Stimulated activated CD8-positive, alpha-beta memory T cell treated with anti-CD3 and anti-CD28 coated beads, Interleukin-7, amount 100 ng/mL, for 24 hours (primary cell): ENCODE data around the gene IFRD2.
A peak's percentile ranks its signal among the peaks of the same experiment; 100 is the strongest.
"Not testable (repeated sequence)": the region's sequence is repeated elsewhere in the genome, so short reads cannot be mapped to it uniquely, and the experiment has no call there.

Experiments used
- DNase-seq: peaks from one replicate; pipeline ENCODE4 v3.0.0-alpha.2; 2020; ENCODE audit warnings: low read depth

The IFRD2 gene

DNA sequence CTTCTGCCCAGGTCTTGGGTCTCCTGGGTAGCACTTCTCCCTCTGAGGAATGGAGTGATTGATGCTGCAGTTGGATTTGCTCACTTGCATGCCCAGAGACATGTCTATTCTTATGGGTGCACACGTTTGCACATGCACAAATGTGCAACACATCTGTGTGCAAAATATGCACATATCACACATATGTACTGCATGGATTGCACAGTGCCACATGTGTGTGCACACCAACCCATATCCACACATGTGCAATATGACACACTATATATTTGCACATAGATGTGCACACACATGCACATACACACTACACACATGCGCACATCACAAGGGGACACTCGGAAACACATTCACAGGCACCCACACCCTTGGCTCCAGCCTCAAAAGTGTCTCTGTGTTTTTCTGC, 24.0 kb downstream of the IFRD2 start:
- no peak for DNase-seq

DNA sequence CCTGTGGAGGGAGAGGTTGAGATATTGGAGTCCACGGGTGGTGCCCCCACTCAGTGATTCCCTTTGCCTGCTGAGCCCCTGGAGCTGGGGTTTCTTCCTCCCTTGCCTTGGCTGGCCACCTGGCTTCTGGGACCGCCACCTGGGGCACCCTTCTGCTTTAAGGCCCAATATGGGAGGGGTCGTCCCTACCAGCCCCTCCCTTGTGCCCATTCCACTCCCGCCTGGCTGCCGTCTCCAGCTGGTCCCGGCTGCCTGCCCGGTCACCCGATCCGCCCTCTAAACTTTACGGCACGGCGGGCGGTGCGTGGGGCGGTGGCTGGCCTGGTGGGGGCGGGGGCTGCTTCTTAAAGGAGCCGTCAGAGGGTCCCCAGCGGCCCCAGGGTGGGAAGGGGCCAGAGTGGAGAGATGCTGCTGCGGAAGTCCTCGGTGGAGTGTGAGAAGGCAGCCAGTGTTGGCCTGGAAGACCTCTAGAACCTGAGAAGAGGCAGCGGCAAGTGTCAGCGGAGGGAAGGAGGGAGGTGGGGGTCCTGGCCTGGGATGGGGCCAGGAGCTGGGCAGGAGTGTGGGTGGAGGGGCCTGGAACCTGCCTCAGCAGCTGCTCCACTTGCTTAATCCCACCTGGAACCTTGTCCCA, 24.8 kb downstream of the IFRD2 start:
- no peak for DNase-seq

DNA sequence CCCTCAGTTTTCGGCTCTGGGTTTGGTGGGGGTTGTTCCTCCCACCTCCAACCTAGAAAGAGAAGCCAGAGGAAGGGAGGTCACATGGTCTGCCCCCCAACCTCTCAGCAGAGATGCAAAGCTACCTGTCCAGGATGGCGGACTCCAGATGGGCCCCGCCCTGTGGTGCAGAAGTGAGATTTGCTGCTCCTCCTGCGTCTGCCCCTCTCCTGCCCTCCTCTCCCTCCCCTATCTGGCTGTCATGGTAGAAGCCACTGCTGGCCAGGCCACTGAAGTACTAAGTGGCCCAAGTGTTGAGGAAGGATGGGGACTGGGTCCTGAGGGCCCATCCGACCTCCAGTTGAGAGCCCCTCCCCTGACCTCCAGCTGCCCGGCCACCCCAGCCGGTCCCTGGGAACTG, 25.4 kb downstream of the IFRD2 start:
- no peak for DNase-seq

DNA sequence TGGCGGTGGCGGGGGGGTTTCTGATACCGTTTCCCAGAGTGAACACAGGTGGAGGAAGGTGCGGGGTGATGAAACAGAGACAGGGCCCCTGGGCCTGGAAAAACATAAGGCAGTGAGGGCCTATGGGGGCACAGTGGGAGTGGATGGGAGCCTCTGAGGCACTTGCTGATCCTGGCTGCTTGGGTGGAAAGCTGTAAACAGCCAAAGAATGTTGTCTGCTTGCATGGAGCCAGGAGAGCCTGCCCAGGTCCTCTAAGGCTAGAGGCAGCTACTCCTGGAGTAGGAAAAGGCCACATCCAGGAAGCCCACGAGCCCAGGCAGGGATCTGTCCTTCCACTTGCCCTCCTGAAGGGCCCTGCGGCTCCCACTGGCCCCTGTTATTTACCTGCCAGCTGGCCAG, 26.2 kb downstream of the IFRD2 start:
- no peak for DNase-seq

DNA sequence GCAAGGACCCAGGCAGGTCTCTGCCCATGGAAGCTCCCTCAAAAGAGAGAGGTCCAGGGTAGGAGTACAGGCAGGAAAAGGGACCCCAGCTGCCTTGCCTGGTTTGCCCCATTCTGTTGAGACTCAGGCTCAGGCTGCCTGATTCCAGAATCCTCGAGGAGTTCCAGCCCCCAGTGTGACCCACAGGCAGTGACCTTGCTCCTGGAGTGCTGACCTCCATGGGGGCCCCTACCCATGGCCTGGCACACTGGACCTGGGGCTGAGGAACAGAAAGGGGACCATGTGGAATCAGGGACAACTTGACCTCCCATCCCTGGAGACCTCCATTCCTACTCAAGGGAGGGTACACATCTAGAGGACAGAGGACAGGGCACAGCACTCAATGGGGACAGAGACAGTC, 26.7 kb downstream of the IFRD2 start:
- DNase-seq: no peak

DNA sequence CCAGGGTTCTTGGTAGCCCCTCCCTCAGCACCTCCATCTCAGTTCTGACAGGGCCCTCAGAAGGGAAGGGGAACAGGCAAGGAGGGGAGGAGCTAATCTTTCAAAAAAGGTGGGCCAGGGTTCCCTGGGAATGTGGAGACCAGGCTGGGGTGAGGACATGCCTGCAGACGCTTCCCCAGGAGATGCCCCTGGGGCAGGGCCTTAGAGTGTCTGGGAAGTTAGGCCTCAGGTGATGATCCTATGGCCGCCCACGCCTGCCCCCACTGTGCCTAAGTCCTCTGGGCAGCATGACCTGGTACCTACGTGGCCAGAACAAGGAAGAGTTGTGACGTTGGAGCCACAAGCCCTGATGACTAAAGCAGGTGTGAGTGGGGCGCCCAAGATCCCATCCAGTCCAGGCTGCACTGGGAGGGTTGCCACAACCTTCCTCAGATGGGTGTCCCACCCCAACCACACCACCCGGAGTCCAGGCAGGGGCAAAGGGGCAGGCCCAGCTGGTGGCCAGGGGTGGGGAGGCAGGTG, 27.2 kb downstream of the IFRD2 start:
- DNase-seq: no peak

DNA sequence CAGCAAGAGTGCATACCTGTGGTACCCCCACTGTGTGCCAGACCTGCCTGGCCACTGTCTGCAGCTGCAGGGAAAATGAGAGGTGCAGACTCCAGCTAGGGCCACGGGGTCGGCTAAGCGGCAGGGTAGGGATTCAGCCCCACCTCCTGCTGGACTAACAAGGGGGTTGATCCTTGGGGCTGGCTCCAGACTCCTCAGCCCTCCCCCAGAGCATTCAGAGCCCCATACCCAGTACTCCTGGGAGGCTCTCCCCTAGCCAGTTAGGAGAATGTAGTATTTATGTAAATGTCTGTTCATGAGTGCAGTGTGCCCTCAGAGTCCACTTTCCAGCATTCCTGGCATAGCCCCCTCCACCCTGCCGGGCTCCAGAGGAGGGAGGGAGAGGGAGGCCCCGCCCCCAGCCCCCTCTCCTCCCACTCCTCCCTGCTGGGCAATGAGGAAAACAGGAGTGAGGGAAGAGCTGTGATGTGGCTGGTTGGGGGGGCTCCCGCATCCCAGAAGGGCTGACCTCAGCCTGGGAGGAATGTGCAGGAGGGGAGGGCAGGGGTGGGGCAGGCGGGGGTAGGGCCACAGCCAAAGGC, 27.8 kb downstream of the IFRD2 start:
- no peak for DNase-seq

DNA sequence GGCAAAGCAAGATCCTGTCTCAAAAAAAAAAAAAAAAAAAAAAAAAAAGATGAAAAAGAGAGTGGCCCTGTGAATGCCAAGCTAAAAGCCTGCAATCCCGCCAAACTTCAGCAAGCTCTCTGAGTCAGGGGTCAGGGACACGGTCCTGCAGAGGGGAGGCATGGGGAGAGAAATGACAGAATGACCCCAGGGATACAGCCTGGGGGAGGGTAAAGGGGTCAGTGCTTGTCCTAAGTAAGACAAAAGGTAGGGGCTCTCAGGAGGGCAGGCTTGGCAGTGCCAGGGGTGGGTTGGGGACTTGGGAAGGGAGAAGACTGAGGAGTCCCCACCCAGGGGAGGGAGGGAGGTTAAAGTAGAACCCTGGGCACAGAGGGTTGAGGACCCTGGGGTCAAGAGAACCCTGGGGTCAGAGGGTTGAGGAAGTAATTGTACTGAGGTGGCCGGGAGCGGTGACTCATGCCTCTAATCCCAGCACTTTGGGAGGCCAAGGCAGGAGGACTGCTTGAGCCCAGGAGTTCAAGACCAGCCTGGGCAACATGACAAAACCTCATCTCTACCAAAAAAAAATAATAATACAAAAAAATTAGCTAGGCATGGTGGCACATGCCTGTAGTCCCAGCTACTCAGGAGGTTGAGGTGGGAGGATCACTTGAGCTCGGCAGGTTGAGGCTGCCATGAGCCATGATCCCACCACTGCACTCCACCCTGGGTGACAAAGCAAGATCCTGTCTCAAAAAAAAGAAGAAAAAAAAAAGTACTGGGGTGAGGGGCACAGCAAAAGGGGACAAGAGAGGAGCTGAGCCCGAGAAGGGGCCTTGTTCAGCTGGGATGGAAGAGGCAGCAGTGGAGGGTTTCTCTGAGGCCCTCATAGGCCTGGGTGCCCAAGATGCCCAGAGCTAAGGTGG, 28.5 kb downstream of the IFRD2 start:
- DNase-seq: no peak

DNA sequence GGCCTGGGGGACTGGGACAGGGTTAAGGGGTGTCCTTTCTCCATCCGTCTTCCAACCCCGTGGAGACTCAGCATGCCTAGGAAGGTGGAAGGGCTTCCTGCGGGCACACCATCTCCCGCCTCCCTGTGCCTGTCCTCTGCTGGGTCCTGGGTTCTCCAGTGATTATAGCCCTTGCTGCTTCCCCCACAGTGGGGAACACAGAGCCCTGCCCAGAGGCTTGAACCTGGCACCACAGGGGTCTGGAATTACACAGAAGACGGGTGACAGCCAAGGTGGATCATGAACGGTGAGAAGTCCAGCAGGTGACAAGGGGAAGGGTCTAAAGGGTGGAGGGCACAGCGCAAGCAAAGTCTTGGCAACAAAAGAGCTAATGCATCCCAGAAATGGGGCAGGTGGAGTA, 29.5 kb downstream of the IFRD2 start:
- DNase-seq: no peak

DNA sequence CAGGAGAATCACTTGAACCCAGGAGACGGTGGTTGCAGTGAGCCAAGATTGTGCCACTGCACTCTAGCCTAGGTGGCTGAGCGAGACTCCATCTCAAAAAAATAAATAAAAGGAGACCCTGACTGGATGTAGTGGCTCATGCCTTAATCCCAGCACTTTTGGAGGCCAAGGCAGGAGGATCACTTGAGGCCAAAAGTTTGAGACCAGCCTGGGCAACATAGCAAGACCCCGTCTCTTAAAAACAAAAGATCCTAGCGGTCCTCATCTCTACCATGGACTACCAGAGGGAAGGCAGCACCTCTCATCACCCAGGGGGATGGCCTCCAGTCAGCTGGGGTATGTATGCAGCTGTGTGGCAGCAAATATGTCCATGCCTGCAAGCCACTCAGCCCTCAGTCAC, 30.0 kb downstream of the IFRD2 start:
- not testable (repeated sequence) for DNase-seq

DNA sequence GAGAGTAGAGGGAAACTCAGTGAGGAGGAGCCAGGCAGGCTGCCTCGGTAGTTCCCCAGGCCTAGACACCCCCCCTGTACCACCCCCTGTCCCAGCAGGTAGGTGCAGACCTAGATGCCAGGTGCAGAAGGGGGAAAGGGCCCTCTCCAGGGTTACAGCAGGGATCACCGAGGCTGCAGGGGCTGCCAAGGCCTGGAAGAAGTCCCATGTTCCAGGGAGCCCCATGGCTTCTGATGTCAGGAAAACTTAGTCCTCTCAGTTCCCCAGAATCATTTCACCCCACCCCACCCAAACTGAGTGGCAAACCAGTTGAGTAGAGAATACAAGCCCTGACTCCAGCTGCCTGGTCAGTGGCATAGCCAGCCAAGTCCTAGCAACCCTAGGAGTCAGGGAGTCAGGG, 30.7 kb downstream of the IFRD2 start:
- DNase-seq: no peak

DNA sequence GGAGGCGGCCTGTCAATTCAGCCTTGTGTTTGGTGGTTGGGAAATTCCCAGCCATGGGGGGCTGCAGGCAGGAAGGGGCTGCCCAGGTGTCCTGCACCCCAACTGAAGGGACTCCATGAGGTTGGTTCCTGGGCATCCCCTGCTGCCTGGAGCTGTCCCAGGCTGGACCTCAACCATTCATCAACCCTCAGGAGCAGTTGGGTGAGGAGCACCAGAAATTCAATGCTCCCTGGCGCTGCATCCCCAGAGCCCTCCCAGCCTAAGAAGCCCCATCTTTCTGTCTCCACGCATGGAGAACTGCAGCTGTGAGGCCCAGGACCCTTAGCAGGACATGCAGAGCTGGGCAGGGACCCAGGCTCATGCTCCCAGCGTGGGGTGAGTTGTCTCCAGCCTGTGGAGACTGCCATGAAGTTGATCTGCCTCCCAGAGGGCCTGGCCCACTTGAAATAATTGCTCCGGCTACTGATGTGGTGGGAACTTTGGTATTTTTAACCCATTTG, 31.2 kb downstream of the IFRD2 start:
- DNase-seq: no peak

DNA sequence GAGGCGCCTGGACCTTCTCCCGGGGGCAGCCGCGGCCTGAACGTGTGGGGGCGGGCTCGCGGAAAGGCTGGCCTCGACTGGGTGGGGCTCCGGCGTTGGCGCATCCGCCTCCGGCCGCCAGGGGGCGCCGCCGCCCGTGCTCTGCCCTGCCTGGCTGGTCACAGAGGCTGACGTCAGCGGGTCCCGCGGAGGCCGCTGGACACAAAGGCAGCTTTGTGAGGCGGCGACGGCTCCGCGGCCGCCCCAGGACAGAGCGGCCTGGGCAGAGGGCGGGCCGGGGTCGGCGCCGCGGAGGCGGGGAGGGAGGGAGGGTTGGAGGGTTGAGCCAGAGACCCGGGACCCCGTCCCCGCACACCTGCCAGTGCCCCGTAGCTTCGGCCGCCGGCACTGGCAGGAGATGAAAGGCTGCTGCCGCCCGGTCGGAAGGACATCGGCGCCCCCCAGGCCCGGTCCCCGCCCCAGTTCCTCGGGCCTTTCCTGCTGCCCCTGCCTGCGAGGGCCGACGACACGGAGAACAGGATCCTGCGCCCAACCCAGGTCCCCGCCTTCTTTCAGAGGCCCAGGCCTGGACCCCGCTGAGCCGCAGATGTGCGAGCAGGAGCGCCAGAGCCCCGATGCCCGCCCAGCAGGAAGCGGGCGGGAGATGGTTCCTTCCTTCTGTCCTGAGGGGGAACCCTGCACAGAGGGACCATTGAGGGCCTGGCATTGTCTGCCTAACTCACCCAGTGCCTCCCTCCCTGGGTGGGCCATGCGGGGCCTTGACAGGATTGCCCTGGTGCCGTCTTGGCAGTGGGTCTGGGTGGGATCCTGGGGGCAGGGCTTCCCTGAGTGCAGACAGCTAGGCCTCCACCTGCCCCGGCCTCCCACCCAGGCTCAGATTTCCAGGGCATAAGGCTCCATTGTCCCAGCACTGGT, 31.9 kb downstream of the IFRD2 start:
- peak; percentile 69 for DNase-seq

DNA sequence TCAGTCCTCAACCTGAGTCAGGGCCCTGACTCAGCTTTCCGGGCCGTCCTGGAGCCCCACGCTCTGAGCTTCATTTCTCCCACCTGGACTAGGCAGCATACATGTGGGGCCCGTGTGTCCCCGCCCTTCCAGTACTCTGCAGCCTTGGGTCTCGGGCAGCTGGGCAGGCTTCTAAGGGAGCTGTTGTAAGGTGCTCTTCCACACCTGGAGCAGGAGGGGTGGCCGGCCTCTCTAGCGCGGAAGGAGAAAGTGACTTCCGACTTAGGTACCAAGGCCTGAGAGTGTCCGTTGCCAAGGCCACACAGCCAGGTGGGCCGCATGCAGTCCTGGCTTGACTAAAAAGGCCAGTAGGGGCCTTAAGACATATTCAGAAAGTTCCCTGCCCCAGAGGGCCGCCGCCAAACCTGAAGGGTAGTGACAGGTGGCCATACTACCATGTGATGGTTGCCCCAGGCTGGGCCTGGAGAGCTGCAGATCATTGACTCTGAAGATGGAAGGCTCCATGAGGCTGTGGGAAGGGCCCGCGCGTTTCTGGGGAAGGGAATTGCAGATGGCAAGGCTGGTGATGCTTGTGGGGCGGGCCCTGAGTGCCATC, 32.7 kb downstream of the IFRD2 start:
- DNase-seq: no peak

DNA sequence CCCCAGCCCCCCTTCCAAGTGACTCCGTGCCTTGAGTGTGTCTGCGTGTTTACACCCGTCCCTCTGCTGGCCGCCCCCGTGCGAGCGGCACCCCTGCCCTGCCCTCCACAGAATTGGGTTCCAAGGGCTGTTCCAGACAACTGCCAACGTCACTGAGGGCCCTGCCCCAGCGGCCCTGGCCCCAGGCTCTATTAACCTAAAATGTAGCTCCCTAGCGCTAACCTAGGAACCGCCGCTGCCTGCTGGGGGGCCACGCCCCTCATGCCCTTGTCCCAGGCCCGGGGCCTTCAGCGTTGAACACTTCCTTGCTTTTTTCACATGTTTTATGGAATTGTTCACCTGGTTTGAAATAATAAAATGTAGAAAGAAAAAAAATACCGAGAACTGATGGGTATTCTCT, 33.2 kb downstream of the IFRD2 start:
- DNase-seq: no peak

DNA sequence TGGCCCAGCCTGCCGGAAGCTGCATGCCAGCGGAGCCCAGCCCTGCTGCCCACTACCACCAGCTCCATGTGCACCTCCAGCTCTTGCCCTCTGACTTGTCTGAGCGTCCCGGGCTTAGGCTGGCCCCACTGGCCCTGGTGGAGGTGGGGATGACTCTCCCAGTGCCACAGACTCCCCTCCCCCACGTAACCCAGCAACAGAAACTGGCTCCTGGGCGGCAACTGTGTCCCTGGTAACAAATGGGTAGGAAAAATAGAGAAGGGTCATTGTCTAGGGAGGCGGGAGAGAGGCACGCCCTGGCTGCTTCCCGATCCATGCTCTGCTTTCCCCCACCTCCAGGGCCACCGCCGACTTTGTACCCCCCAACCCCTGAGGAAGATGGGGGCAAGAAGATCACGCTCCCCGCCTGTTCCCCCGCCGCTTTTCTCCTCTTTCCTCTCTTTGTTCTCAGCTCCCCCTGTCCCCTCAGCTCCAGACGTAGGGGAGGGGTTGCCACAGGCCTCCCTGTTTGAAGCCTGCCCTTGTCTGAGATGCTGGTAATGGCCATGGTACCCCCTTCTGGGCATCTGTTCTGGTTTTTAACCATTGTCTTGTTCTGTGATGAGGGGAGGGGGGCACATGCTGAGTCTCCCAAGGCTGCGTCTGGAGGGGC, 34.1 kb downstream of the IFRD2 start:
- DNase-seq: no peak

DNA sequence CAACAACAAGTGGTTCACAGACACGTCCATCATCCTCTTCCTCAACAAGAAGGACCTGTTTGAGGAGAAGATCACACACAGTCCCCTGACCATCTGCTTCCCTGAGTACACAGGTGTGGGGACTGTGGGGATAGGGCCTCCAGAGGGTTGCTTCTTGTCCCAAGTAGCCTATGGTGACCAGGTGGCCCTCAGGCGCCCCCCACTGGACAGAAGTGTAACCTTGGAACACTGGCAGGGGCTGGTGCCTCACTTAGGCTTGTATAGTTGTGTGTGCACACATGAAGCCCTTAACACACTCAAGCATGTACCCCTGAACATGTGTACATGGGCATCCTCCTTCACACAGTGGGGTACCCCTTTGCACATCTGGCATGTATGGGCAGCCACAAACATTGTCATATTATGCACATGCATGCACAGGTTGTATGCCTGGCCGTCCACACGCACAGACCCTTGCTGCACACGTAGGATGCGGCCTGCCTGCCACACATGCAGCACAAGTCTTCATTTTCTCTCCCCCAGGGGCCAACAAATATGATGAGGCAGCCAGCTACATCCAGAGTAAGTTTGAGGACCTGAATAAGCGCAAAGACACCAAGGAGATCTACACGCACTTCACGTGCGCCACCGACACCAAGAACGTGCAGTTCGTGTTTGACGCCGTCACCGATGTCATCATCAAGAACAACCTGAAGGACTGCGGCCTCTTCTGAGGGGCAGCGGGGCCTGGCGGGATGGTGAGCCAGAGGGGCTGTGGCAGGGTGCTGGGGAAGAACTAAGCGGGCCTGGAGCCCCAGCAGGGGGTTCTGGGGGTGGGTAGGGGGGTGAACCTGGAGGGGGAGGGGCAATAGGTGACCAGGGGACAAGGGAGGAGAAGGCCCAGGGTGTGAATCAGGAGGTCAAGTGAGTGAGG, 35.0 kb downstream of the IFRD2 start:
- DNase-seq: no peak

DNA sequence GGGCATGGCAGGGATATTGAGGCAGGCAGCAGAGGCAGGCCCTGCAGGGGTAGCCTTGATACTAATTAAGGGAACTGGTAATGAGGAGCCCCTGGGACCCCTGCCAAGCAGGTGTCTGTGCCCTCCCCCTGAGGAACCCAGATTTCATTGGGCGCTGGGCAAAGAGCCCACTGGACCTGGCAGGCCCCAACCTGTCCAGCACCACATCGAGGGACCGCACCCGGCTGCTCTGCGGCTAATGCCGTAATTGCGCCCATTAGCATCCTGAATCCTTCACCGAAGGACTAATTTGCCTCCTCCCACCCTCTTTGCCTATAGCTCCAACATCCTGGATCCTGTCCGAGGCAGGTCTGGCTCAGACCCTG, 37.0 kb downstream of the IFRD2 start:
- DNase-seq: no peak

DNA sequence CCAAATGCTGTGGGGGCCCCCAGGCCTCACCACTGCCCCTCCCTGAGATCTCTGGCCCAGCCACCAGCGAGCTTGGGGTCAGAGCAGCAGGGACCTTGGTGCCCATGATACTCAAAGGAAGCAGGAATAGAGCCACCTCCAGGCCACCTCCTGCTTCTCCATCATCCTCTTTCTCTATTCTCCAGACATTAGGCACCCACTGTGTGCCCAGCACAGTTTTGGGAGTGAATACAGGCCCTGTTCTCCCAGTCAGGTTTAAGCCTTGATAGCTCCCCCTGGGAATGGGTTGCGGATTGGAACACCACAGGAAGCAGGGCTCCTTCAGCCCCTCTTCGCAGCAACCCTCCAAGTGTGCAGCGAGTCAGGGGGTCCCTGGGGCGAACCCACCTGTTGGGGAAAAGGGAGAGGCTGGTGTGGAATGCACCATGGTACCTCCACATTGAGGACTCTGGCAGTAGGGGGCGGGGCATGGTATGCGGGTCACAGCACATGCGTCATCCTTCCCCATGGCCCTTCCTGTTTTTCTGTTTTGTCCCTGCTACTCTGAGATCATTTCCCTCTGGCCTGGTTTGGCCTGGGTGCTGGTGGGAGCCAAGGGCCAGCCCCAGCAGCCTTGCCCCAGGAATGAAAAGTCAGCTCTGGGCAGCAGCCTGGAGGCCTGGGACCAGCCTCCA, 37.5 kb downstream of the IFRD2 start:
- DNase-seq: no peak
